Left colon (tissue), 2 donors: ENCODE results near the gene MMEL1. TPM values are rescaled to one million over a fixed set of nuclear protein-coding genes. Genes with fewer than 3 reads are reported as not detected.

Experiments
- ATAC-seq: fragments of 200-7000 bp; cut with Tn5 transposase; one replicate; pipeline ENCODE4 v1.9.1; 2020; ENCODE audit warnings: mild to moderate bottlenecking, moderate library complexity
- DNase-seq, 2 donors: peaks; one replicate each; pipeline ENCODE4 v3.0.0-alpha.2; 2020
- intact Hi-C, 2 donors: fragments of 100-400 bp; cut with DNase I in 1 of 2; cut with micrococcal nuclease in 1 of 2; formaldehyde crosslinking; loops; one replicate each; pipeline versions ENCODE4 v1.11.2 to v1.14.0; 2022; cut with DNase I, micrococcal nuclease
- total RNA-seq, 2 donors: library from RNA; stranded (reverse); fragmentation: NEBNext Ultra II Directional; extraction: Animal tissue kit (Norgen Biotek cat#: 25700); gene quantifications; one replicate each; pipeline ENCODE4 v1.2.1, GENCODE V29; 2021
- donor health status: DM: no; HTN: no; CAD: no.
- donor health status: DM: yes; HTN: yes; CAD: no.

Gene MMEL1
- total RNA-seq, 2 donors from 2014 or later: 7.8 to 11.5 TPM

DNA sequence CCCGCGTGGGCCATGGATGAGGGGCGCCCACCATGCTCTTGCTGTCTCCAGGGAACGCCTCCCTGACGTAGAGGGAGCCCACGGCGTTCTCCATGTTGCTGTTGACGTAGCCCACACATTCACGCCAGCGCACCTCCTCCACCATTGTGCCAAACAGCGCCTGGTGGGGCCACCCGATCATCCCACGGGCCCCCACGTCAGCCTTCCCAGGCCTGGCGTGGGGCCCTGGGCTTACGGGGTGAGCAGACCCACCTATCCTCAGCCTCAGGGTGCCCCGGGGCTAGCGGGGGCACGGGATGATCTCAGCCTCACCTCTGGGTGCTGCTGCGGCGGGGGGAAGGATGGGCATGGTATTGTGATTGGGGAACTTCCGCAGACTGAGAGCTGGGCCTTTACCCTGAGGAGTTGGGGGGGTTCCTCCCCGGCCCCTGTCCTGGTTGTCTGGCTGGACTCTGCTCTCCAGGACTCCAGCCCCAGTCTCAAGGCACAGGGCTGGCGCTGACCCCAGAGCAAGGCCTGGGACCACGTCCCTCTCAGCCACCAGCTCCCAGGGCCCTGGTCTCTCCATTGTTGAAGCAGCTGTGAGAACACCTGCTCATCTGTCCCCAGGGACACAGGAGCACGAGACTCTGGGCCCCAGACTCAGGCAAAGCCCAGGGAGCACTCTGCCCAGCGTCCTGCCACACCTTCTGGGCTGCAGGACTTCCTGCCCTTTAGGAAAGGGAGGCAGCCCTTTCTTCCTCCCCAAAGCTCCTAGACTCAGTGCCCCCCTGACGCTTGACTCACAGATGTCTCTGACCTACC is 36.1 kb downstream of the MMEL1 start:
- peak in 1 of 2 donors; percentile 2 for DNase-seq
- intact Hi-C loops: no loop called here
- no peak for ATAC-seq

DNA sequence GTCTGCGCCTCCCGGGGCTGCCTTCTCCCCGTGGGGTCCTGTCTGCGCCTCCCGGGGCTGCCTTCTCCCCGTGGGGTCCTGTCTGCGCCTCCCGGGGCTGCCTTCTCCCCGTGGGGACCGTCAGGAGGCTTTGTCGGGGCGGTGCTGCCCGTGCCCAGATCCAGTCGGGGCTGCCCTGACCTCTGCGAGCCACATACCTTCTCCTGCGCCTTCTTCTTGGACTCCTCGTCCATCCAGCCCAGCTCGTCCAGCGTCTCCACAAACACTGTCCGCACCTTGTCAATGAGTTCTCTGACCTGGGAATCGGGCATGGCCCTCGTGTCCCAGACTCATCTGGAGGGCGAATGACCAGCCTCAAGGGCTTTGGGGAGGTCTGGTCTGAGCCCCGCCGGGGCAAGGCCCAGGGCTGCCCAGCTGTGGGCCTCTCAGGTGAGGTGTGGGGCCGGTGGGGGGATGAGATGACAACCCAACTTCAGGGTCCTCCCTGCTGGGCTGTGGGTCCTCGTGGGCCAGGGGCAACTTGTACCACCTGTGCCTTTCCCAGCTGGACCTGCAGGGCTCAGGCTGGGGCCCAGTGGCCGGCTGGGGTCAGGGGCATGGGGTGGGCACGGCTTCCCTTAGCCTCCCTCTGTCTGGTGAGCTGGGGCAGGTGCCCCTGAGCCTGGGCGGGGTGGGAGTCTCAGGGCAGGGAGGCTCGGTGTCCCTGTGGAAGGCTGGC is 36.8 kb downstream of the MMEL1 start:
- peak in 1 of 2 donors; percentile 4 for DNase-seq
- intact Hi-C loops: no loop called here
- no peak for ATAC-seq

DNA sequence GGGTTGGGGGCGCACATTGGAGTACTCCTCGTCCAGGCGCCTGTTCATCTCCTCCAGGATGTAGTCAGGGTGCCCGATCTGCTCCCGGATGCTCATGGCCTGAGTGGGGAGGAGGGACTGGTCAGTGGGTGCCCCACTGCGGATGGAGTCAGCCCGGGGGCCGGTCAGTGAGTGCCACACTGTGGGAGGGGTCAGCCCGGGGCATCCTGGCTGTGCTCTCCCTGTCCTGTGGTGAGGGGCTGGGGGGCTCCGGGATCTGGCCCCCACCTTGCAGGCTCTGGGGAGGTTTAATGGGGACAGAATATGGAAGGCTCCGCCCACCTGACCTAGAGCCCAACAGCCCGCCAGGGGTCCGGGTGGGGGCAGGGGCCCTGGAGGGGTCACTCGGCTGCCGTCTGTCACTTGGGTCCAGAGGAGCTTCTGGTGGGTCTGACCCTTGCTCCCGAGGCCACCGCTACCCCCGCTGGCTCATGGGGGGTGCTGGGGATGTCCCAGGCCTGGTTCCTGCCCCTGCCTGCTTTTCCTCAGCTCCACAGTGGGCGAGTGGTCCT is 37.5 kb downstream of the MMEL1 start:
- peak; percentile 3 to 23 for DNase-seq
- intact Hi-C loops: no loop called here
- no peak for ATAC-seq

DNA sequence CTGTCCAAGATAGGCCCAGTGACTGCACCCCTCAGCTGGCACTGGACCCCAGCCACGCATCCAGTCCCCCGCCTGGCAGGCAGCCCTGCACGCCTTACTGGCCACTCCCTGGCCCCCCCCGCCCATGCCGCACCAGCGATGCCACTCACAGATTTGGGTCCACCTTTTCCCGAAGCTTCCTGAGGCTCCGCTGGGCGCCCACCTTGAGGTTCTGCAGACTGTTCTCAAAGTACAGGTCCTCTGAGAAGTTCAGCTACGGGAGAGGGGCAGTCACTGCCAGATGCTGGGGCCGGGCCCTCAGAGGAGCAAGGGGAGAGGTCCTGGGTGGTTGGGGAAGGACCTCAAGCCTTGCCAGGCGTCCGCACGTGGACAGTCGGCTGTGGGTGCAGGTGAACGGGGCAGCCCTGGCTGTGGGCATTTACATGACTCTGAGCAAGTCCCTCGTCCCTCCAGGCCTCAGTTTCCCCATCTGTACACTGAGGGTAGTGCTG is 38.1 kb downstream of the MMEL1 start:
- ATAC-seq (no peak), DNase-seq (peak; percentile 11 to 25)
- intact Hi-C loops: no loop called here

DNA sequence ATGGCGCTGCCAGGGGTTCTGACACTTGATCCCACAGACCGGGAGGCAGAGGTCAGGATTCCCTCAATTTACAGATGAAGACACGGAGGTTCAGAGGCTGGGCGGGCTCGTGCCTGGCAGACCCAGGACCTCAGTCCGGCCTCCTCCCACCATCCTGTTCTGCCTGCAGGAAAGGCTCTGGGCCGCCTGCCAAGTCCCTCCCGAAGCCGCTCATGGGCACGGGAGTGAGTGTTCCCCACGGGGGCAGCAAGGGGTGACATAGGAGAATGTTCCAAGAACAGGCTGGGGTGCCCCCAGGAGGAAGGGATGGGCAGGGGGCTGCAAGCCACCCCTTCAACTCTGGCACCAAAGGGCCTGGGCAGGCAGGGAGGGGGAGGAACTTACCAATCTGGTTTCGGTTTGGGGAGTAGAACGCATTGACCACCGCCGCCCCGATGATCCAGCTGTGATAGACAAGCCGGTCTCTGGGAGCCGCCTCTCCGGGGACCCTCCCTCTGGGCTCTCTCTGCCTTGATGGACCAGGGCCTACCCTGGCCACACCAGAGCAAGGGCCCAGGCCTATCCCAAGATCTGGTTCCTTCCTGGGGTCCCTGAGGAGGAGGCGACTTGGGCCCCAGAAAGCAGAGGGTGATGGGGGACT is 38.7 kb downstream of the MMEL1 start:
- ATAC-seq (peak; percentile 56), DNase-seq (peak; percentile 59 to 83)
- intact Hi-C loops: no loop called here

DNA sequence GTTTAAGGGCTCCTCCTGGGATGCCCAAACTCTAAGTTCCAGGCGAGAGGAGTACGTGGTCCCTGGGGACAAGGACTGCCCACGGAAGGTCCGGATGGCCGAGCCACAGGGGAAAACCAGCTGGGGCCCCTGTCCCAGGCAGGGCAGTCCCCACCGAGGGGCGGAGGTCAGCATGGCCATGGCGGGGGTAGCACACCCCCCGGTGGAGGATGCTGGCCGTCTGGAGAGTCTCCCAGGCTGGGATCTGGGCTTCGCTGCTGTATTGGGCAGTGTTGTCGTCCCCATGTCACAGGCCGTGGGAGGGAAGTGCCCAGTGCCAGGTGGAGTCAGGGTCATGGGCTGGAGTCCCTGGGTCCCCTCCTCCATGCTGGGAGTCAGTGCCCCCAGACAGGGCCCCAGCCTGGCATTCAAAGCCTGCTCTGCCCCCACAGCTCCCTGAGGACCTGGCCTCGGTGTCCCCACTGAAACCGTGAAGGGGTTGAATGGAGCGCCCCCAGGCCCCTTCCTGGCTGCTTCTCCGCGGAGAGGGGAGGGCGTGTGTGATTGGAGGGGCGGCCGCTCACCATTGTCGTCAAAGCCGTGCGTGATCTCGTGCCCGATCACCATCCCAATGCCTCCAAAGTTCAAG is 39.5 kb downstream of the MMEL1 start:
- ATAC-seq: no peak
- intact Hi-C loops: no loop called here
- peak; percentile 12 to 29 for DNase-seq

DNA sequence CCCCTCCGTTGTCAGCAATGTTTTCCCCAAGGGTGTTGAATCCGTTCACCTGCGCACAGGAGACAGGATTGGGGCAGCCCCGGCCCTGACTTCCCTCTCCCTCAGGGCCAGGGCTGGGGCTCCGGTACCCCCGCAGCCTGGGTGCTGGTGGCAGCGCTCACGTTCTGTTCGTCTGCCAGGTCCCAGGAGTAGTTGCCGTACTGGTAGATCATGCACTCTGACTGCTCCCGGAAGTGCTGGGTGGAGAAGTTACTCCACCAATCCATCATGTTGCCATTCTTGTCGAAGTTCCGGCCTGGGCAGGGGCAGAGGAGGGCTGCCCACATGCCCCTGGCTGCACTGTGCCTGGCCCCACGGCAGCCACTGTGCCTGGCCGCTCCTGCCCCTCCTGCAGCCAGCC is 40.1 kb downstream of the MMEL1 start:
- ATAC-seq (peak; percentile 82), DNase-seq (peak; percentile 66 to 70)
- intact Hi-C loops: no loop called here

DNA sequence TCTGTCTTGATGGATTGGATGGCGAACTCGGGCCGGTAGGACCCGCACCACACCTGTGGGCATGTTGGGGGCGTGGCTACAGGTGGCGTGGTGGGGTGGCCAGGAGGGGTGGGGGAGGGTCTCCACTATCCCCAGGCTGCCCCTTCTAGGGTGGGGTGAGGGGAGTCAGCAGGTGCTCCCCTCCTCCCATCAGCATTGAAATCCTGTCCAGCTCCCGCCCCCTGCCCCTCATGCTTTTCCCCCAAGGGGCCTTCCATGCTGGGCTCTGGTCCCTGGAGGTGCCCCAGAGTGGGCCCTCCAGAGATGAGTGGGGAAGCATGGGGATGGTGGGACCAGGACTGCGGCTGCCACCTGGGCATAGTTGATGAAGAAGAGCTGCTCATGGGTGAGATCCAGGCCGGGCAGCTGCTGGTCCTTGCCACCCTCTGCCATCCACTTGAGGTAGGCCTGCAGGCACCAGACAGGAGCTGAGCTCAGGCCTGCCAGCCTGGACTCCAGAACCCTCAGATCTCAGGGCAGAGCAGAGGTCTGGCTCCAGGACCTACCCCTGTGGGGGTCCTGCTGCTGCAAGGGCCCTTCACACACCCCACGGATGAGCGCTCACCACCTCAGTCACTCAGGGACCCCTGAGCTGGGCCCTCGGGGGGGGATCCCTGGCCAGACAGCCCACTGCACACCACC is 41.1 kb downstream of the MMEL1 start:
- ATAC-seq (no peak), DNase-seq (peak; percentile 8 to 25)
- intact Hi-C loops: no loop called here

DNA sequence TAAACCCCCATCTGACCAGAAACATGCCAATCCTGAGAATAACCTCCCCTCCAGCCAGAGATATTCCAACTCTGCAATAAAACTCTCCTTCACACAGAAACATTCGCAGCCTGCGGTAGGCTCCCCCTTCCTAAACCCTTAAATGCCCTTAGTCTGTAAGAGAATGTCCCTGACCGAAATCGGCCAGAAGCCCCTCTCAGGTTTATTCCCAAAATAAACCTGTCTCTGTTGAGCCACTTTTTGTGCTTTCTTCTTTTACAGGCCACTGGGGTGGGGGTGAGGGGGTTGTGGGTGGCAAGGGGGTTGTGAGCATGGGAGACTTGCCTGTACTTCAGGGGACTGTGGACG is 41.6 kb downstream of the MMEL1 start:
- DNase-seq (peak in 1 of 2 donors; percentile 2), ATAC-seq (no peak)
- intact Hi-C loops: no loop called here

DNA sequence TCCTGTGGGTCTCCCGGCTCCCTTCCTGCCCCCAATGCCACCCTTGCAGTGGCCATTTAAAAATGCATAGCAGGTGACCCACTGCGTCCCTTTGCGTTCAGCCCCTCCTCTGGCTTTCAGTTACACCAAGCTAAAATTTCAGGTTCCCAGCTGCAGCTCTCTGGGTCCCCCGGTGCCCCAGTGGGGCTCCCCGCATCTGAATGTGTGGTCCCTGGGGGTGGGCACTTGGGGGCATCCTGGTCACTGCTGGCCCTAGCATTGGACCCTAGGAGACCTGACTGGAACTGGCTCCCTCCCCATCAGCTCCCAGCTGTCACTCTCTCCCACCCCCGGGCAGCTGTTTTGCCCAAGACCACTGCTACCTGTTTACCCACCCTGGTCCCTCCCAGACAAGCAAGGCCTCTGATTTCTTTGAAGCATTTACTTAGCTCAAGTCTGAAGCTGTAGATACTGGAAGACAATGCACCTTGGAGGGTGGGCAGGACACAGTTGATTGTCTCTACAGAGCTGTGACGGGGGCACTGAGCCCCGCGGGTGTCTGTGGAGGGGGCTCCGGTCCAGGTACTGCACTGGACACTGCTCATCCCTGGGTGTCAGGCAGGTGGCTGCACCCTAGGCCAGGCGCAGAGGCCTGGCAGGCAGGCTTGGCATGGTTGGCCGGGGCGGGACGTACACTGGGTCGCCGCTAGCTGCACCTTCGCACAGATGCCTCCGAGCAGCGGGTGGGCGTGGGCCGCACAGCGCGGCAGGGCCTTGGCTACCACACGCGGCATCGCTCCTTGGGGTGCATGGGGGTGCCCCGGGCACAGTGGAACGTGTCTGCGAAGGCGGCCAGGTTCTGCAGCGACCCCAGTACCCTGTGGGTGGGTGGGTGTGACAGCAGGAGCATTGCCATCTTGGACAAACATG is 42.3 kb downstream of the MMEL1 start:
- DNase-seq (peak; percentile 11 to 23), ATAC-seq (no peak)
- intact Hi-C loops: no loop called here

DNA sequence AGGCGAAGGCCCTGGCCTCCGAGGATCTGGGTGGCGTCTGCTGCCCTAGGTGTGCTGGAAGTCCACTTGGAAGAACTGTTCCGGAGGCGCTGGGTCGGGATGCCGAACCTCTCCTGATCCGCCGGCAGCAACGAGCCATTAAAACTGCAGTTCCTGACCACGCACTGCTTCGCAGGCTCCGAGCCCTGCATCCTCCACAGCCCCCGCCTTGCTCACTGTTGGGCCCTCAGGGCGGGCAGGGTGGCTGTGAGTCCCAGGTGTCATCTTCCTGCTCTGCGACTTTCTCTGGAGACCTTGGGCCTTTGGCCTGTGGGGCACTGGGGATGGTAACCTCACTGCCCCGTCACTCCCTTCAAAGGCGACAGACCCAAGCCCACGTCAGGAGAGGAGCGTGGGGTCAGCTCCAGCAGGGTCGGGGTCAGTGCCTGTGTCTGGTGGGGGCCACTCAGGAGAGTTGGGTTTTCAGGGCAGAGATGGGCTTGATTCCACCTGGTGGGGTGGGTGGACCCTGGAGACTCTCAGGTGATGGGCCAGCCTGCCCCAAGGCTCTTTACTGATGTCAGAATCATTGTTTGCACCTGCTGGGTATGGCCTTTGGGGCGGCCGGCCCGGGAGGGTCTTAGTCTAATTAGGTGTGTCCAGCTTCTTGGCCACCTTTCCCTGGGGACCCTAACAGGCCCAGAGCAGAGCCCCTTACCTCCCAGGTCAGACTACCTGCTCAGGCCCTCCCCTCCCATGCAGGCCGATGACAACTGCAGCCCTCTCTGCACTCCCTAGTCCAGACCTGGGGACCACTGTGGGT is 43.2 kb downstream of the MMEL1 start:
- no peak for ATAC-seq
- intact Hi-C loops: no loop called here

DNA sequence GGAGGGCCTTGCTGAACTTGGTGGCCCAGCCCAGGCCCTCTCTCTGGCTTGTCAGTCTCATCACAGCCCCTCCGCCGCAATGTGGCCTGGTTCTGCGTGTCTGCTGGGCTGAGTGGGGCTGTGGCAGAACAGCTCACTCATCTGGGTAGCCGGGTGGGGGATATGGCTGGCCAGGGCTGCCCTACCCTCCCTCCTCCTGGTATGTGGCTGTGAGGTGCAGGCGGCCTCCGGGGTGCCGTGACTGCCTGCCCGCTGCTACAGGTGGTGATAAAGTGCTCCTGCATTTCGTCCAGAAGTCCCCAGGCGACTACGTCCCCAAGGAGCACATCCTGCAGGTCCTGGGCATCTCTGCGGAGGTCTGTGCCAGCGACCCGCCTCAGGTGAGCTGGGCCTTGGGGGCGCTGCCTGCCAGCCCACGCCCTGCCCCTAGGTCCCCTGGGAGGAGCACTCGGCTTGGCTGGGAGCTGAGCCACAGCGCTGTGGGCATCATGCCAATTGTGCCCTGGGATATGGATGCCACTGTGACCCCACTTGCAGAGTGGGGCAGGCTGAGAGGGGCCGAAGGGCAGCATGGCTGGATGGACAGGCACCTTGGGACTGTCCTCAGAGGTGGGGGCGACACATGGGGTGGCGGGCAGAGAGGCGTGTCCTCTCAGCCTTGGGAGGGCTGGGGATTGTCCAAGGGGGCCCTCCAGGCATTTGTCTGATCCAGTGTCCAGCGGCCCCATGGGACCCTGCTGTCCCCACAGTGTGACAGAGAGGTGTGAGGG is 44.0 kb downstream of the MMEL1 start:
- no peak for ATAC-seq
- intact Hi-C loops: no loop called here
- DNase-seq: no peak

More for the DNA sequence above, 43.2 kb downstream of the MMEL1 start:
- peak; percentile 6 to 23 for DNase-seq

DNA sequence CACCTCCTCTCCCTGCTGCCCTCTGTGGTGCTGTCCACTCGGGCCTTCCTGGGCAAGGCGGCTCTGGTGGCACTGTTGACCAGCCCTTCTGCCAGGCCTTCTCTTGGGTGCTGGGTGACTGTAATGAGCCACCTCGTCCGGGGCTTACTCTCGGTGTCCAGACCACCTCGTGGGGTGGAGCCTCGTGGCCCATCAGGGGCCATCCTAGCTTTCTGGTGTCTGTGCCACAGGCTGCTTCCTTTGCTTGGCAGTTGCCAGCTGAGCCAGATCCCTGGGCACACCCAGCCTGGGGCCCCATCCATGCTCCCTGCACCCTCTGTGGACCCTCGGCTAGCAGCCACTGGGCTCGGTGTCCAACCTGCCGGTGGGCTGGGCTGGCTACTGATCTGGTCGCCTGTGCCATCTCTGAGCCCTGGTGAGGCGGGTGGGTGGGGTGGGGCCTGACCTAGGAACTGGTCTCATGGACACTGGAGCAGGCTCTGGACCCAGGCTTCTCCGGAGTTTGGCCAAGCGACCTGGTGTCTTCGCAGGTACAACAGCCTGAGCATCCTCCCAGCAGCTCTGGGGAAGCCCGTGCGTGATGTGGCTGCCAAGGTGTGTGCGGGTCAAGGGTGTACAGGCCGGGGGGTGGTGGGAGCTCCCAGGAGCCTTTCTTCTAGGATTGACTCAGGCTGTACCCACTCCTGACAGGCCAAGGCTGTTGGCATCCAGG is 44.8 kb downstream of the MMEL1 start:
- ATAC-seq (no peak), DNase-seq (no peak)
- intact Hi-C loops: no loop called here

DNA sequence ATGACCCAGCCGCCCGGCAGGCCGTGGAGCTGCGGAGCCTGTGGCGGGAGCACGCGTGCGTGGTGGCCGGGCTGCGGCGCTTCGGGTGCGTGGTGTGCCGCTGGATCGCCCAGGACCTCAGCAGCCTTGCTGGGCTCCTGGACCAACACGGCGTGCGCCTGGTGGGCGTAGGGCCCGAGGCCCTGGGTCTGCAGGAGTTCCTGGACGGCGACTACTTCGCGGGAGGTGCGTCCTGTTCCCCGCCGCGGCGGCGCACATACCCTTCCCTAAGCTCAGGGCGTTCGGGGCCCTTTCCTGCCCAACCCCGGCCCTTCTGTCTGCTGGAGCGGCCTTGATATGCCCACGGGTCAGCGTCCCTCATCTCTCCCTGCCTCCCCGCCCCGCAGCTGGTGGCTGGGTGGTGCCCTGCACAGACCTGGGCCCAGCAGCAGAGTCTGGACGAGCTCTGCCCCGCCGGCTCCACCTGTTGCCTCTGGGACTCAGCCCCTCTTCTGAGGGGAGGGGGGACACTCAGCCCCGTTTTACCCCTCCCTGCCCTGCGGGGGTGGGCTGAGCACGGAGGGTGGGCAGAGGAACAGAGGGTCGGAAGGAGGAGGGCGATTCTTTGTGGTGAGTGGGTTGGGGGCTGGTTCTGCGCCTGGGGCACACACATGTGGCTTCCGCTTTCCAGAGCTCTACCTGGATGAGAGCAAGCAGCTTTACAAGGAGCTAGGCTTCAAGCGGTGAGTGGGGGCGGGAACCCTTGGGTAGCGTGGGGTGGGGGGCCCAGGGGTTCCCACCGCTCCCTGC is 45.6 kb downstream of the MMEL1 start:
- intact Hi-C loops: no loop called here
- peak; percentile 19 for ATAC-seq
- DNase-seq: peak in 1 of 2 donors; percentile 62
